GM19455 (cell line): ENCODE measurements around the gene TGM5.
"Not testable (repeated sequence)": the region's sequence is repeated elsewhere in the genome, so short reads cannot be mapped to it uniquely, and the experiment has no call there.

Source experiments
- ATAC-seq: cut with Tn5 transposase; IDR thresholded peaks from one replicate; pipeline ENCODE4 v1.9.1; 2021; ENCODE audit not compliant: unreplicated experiment

The TGM5 gene

DNA sequence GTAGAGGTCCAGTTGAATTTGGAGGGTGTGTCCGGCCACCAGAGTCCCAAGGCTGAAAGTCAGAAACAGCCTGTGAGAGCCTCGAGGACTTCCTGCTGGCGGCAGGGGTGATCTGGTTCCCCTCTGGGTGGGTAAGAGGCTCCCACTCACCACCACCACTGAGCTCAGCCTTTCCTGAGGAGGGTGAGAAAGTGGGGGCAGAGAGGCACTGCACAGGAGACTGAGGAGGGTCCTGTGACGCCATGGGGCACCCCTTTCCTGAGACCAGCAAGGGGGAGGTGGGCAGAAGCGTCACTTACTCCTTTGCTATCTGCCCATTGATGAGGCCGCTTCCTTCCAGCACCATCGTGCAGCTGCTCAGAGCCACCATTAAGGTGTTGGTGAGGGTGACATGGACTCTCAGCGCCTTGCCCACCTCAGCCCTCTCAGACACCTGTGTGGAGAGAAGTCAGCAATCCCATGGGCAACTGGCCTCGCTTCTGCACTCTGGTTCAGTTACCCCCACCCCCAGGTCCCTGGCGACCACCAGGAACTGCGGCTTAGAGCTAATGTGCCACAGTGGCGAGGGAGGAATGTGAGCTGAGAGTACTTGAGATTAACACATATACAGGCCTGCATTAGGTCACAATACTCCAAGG lies 10.0 kb upstream of the TGM5 start:
- no peak for ATAC-seq

DNA sequence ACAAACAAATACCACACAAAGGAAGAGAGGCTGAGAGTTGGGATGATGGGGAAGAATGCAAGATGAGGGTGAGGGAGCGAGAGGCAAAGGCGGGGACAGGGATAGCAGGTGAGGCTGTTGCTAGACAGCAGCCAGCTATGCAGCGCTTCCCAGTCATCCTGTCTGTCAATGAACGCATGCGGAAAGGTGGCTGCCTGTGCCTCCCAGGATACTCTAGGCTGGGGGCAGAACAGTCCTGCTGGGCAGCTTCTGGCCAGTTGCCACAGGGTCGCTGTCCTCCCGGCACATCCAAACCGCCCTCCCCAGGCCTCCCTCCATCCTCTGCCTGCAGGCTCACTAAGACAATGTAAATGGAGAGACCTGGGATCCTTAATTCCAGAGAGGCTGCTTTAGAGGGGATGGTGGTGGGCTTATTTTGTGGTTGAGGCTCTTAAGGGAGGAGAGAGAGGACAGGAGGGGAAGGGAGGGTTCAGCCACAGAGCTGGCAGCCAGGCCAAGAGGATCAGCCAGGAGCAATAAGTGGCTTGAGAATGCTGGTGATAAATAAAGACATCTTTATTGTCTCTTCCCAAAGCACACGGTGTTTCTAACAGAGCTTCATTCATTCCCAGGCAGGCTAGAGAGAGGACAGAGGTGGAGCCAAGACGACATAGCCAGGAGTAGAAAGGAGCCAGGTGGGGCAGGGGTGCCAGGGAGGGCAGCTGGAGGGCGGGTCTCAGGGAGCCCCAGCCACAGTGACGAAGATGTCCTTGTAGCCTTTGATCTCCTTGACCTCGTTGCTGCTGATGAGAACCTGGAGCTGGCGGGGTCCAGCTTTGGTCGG lies 9.2 kb upstream of the TGM5 start:
- ATAC-seq = no peak

DNA sequence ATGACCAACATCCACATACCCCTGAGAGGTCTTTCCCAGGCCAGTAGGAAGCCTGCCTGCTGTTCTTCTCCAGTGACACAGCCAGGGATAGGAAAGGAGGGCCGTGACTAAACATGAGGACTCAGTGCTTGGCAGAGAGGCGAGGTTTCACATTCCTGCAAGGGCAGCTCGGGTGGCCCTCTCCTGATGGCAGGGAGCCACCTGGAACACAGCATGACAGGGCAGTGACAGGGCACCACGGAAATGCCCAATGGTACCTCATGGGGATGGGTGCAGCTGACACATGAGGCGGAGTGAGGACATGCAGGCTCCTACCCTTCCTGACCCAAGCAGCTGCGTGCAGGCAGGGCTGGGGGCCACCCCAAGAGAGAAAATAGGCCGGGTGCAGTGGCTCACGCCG lies 7.4 kb upstream of the TGM5 start:
- ATAC-seq = no peak

DNA sequence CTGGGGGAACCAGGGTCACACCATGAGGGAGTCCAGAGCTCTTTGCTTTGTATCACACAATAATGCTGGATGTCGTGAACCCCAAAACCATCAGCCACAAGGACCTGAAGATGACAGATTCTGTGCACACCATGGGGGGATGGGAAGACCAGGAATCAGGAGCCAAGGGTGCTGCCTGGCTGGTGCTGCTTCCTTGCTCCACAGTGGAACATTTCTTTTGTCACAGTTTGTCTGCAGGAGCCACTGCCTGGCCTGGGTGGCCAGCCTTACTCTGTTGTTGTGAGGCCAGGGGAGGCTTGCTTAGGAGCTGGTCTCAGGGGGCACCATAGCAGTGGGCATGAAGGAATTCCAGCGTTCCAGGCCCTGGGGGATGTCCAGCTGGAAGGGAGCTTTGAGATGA lies 6.5 kb upstream of the TGM5 start:
- ATAC-seq = no peak

DNA sequence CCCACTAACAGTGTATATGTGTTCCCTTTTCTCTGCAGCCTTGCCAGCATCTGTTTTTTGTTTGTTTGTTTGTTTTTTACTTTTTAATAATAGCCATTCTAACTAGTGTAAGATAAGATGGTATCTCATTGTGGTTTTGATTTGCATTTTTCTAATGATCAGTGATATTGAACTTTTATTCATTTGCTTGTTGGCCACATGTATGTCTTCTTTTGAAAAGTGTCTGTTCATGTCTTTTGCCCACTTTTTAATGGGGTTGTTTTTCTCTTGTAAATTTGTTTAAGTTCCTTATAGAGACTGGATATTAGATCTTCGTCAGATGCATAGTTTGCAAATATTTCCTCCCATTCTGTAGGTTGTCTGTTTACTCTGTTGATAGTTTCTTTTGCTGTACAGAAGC lies 5.2 kb upstream of the TGM5 start:
- not testable (repeated sequence) for ATAC-seq

DNA sequence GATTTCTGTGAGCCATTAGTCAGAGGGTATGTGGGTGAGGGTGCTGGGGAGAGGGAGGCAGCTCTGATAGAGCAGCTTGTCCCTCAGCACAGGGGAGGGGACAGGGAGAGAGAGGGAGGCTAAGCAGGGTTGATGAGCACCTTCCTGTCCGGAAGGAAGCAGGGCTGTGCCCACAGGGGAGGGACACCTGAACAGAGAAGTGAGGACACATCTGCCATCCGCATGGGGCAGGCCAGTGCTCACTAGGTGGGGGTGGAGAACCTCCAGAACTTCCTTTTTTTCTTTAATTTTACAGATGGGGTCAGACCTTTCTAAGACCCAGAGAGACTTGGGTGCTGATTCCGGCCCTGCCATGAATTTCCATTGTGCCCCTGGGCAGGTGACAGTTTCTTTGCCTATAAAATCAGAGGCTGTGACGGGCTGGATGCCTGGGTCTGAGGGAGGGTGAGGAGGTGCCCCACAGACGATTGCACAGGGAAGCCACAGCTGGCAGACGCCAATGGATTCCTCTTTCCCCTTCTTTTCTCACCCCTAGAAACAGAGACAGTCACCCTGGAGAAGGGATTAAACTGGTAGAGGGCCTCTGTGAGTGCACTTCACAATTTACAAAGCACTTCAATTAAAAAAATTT lies 4.1 kb upstream of the TGM5 start:
- no peak for ATAC-seq

DNA sequence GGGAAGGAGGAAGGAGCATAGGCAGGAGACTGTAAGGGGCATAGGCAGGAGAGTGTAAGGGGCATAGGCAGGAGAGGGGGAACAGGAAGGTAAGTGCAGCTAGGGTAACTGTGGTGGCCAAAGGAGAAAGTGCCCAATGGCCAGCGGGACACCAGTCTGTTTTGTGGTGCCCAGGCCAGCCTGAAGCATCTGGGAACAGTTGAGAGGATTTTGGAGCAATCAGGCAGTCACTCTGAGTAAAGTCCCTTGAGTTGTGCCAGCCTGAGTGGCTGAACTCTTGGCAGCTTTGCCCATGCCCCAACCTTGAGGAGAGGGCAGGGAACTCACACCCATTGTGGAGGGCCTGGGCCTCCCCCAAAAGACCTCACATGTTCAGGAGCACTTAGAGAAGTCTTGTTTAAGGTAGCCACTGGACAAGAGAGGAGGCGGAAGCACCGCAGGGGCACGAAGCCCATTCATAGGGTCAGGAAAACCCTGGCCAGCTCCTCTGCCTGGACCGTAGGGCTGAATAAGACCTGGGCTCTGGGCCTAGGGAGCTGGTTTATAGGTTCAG lies 3.5 kb upstream of the TGM5 start:
- ATAC-seq = no peak

DNA sequence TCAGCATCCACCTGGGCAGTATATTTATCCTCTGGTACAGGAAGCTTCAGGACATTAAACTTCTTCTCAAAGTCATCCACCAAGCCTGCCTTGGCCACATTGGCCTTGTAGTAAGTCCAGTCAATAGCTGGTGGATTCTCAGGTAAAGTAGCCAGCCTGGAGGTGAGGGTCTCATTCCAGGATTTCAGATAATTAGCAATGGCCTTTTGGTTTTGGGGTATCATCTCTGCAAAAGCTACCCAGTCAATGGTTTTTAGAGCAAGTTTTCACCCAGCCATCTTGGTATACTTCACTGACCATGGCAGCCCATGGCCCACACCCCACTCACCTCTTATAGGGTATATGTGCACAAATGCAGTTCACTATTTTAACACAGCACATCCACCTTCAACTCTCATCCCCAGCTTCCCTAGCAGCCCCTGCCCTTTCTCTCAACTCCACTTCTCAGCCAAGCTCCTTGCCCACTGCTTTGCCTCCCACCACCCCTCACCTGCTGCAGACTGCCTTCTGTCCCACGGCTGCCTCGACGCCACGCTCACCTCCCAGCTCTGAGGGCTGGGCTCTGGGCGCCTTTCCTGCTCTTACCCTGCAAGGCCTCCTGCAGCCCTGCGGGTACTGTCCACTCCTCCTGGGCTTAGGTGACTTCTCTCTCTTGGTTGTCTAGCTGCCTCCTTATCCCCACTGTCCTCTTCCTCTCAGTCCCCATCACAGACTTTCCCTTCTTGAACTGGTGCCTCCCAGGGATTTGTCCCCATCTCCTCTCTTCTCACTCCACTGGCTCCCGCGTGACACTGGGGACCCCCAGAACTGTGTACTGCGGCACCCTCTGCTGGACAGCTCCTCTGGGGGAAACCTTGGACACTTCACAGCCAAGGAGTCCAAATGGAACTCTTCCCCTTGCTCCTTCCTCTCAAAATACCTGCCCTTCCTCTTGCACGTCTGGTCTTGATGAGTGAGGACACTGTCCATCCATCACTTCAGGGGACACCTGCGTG lies 1.7 kb upstream of the TGM5 start:
- ATAC-seq = no peak

DNA sequence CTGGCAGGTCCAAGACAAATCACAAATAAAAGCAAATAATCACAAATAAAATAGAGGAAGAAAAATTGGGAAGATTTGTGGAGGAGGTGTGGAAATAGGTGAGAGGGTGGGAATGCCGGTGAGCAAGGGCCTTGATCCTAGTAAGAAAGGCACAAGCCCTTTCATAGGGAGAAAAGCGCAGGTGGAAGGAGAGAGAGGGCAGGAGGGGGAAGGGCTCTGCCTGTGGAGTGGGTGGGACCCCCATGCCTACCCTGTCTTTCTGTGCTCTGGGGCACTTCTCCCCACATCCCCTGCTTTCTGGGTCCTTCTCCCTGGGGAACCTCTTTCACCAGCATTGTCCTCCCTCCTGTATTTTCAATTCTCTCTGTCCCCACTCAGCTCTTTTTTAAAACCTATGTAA lies 711 bp upstream of the TGM5 start:
- no peak for ATAC-seq

DNA sequence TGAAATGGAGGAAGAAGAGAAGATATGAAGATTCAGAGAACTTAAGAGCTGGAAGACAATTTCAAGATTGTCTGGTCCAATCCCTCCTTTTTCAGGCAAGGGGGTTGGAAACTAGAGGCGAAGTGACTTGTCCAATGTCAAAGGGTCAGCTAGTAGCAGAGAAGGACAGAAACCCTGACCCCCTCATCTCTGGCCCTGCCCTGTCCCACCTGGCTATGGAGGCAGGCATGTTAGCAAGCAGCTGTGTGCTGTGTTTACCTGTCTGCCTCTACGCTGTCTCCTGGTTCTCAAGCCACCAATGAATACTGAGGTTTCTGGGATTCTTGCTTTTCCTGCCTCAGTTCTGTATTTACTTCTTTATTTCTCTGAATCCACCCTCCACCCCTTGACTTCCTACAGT lies 342 bp downstream of the TGM5 start:
- no peak for ATAC-seq

DNA sequence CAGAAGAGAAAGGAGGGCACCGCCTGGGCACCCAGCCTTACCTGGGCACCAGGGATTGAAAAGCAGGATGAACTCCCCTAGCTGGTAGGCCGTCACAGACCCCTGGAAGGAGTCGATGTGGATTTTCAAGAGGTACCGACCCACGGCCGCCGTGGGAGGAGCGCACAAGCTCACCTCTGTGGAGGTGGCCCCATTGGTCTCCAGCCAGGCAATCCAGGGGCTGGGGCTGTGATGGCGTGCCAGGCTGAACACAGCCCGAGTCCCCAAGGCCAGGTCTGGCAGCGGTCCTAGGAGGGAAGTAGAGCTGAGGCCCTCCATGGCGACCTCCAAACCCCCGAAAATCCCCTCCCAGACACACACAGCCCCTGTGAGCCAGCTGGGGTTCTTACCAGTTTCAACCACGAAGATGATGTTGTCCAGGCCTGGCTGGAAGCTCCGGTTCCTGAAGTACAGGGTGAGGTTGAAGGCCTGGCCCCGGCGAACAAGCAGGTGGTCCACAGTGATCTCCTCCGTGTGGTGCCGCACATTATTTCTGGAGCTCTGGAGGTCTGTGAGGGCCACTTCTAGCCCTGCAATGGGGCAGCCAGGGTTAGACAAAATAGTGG lies 6.6 kb downstream of the TGM5 start:
- ATAC-seq = no peak

DNA sequence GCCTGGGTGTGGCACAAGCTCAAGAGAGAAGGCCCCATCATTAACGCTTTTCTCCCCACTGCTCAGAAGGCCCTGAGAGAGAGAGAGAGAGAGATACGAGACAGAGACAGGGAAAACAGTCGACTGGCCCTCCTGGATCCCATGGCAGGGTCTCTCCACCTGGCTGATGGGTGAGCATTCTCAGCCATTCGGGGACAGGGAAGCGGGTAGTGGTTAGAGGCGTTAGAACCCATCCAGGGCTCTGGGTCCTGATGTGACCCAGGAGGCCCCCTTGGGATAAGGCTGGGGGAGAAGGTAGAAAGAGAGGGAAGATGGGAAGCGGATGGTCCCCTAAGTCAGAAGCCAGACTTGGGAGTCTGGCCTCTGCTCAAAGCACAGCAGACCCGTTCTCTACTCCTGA lies 7.9 kb downstream of the TGM5 start:
- ATAC-seq = no peak

DNA sequence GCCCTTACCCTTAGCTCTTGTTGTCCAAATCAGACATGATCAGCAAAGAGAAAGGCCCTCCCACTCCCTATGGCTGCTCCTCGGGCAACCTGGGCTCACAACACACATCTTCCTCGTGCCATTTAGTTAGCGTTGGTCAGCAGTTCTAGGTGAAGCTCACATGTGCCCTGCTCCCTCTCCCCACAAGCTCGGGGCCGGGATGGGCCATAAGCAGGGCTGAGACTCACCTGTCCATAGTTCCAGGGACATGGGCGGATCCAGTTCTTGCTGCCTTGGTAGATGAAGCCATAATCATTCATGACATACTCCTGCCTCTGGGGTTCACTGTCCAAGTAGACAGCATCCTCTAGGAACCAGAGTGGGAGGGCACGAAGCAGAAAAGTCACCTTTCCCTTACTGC lies 10.4 kb downstream of the TGM5 start:
- no peak for ATAC-seq

DNA sequence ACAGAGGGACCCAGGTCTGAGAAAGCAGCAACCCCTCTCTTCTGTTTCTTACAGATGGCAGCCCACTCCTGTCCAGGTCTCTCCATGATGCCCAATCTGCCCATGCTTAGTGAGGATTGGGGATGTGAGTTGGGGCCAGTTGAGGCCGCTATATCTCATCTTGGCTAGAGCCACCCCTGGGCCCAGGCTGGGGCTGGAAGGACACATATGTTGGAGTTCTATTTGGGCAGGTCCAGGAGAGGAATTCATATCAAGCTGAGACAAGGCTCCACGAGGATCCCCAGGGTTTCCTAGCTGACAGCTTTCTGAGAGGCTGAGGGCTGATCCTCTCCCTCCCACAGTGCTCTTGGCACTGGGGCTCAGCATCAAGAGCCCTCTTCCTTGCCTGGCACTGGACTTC lies 11.4 kb downstream of the TGM5 start:
- no peak for ATAC-seq

DNA sequence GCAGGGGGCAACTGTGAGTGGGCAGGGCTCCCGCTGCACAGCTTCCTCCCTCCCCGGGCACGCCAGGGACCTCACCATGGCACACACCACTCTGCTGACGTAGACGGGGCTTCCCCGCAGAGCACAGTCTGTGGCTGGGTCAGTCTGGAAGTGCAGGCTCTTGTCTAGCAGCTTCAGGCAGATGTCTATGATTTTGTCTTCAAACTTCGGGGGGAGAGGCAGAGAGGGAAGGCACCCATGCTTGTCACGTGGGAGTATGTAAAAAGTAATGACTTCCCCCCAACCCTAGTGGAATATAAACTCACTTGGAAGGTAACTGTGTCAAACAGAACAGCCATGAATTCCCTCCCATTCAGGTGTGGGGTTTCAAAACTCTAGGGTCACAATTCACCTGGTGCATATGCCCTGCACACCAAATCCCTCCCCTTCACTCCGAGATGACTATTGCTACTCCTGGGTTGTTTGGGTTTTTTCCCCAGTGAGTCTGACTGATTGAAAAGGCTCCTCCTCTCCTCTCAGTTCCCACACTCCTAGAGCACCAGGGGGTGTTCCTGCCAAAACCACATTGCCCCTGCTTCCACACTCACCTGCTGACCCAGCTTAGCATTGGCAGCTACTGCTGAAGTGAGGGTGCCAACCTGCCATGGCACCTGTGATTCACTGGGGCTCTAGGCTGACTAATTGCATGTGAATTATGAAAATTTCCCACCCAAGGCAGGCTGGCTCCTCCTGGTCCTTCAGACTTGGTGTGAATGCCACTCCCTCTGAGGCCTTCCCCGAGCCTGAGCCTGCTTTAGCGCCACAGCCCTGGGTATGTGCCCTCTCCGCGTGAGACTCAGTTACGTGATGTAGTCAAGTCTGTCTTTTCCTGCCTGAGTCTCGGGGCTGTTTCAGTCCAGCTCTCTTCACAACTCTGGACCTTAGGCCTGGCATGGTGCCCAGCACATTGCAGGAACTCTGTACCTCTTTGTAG lies 13.0 kb downstream of the TGM5 start:
- ATAC-seq = no peak

DNA sequence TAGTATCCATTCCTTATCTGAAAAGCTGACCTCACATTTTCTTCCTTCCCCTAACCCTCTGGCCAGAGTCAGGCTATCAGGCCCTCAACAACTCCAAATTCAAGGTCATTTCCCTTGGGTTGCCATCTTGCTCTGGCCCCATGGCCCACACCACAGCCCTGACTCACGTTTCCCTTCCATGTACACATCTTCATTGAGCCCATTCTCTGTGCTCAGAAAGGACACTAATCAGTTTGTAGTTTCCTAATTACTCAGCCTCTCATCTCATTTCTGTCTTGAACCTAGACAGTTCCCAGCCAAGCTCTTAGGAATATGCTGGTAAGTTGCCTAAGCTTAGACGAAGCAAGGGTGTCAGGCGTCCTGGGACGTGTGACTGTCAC lies 14.9 kb downstream of the TGM5 start:
- no peak for ATAC-seq

DNA sequence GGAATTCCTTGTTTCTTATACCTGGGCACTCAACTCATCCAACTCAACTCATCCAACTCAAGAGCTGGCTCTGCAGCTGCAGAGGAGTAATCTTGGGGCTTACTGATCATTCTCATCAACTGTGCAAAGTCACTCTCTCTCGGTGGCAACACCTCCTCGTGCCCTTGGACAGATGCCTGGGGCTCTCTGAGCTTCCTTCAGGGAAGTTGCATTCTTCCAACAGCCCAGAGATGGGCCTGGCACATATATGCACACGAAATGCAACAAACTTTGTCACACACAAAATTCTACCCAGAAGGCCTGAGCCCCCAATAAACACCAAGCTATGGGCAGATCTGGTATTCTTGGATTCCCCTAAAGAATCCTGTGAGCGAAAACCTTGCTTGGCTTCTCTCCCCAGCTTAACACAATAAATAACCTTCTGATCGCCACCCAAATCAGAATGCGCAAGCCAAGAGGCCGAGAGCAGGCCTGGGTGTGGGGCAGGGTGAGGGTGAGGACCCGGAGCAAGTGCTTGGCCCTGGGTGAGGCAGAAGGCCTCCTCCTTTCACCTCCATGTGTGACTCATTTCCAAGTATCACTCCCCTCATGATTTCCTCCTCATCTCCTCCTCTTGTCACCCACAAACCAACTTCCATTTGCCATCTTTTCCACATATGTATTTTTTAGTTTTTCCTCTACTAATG lies 15.4 kb downstream of the TGM5 start:
- ATAC-seq = no peak

DNA sequence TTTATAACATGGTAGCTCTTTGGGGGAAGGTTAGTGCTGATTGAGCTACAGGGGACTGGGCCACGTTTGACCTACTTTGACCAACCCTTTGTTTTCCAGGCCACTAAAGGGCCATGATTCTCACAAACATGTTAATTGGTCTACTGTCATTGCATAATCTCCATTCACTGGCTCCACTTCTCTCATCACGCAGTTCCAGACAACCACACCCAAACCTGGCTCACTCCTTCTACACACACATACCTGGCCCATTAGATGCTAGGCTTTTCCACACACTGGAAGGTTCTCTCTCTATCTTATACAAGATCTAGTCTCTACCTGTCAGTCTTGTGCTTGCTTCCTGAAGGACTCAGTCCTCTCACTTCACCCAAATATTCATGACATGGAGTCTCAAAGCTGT lies 15.9 kb downstream of the TGM5 start:
- ATAC-seq = no peak

DNA sequence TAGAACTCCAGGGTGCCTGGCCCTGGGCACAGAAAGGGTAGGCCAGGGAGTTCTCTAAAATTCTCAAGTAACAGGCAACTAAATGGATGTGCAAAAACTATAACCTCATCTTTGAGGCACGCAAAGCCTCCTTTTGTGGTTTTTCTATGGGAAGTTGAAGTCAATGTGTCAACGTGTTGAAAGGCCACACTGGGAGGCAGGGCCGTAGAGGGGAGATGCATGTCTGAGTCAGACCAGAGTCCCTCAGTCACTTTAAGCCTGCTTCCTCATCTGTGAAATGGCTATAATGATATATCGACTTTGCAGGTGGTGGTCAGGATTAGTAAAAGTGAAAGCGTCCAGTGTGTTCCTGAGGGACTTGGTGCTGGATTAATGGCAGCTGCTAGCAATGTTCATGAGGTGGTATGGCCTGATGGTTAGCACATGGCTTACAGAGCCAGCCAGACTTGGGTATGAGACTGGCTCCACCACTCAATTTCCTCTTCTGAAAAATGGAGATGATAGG lies 17.0 kb downstream of the TGM5 start:
- no peak for ATAC-seq
